ENCODE measurements around the gene ERF. TPM values are rescaled to one million over a fixed set of nuclear protein-coding genes. Genes with fewer than 3 reads are reported as not detected.

Gene ERF
- polyA plus RNA-seq, 5 donors: 31.0 to 58.4 (median 42.0) TPM

DNA sequence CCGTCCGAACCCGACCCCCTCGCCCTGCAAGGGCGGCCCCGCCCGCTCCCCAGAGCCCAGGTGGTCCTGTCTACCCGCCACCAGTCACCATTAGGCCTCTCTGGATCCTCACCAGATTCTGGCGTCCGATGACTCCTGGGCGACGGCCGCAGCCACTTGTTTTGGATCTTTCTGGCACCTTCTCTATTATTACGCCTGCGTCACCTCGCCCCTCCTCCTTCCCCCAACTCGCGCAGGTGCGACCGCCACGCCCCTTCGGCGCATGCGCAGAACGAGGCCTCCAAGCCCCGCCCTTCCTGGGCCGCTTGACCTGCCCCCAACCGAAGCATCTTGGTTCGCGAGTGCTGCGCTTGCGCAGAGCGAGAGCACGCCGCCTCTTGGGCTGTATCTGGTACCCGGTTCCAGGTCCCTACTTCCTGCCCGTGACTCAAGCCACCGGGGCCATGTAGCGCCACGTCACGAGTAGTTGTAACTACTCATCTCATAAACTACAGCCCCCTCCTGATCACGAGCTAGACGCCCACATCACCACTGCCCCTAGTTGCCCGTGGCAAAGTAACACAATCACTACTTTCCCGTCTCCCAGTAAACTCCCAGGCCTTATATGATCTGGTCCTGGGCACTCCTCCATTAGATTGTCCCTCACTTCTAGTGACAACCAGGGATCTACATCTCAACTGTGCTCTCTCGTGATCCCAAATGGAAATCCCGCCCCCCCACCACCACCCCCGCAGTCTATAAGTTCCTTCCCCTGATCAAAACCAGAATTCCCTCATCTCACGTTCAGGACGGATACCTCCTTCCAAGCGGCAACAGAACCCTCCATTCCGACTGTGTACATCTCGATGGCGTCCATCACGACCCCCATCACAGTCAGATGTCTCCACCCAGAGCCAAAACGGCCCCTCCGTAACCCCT is 37.1 kb downstream of the ERF start, which contains the start of gene DEDD2:
TSS of gene DEDD2 (minus strand) at position 158 of the 918 bp plus-strand sequence. CDS start 670 bp downstream, outside the sequence.
- DNase-seq: peak; percentile 92 to 93

- peak in 1 of 2 donors; percentile 9 for DNase-seq
Measured at GRCh38 chr19:42216653-42217519, 38.0 kb downstream of the ERF start.

- DNase-seq: no peak
Measured at GRCh38 chr19:42214810-42215485, 40.0 kb downstream of the ERF start.

- DNase-seq: no peak
Measured at GRCh38 chr19:42212886-42213285, 42.0 kb downstream of the ERF start.

DNA sequence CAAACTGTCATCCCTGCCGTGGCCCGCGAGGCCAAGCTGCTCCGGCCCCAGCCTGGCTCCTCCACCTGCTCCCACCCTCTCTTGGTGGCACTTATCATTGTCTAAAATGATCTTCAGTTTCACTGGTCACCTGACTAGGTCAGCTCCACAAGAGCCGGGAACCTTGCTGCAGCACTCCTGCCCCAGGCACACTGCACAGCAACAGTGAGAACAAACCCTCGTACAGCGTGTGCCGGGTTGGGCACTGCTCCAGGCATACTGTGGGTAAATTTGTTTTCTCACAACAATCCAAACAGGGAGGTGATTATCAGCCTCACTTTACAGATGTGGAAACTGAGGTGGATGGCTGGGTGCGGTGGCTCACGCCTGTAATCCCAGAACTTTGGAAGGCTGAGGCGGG is 46.3 kb downstream of the ERF start:
- DNase-seq: no peak

DNA sequence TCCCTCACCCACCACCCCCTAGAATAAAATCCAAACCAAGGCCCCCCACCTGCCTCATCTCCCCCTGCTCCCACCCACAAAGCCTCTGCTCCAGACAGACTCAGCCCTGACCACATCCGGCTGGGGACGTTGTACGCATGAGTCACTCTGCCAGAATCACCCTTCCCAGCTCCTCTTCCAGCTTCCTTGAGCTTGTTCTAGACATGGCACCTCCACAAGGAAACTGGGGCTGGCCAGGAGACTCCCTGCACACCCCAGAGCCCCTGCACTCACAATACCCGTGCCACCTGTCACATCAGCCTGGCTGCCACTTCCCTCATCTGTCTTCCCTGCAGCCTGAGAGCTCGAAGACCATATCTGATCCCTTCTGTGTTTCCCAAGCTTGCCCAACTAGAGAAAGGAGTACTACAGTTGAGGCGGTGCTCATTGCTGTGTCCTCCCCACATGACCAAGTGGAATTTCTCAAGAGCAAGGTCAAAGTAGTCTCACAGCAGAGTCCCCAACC is 47.1 kb downstream of the ERF start:
- no peak for DNase-seq

DNA sequence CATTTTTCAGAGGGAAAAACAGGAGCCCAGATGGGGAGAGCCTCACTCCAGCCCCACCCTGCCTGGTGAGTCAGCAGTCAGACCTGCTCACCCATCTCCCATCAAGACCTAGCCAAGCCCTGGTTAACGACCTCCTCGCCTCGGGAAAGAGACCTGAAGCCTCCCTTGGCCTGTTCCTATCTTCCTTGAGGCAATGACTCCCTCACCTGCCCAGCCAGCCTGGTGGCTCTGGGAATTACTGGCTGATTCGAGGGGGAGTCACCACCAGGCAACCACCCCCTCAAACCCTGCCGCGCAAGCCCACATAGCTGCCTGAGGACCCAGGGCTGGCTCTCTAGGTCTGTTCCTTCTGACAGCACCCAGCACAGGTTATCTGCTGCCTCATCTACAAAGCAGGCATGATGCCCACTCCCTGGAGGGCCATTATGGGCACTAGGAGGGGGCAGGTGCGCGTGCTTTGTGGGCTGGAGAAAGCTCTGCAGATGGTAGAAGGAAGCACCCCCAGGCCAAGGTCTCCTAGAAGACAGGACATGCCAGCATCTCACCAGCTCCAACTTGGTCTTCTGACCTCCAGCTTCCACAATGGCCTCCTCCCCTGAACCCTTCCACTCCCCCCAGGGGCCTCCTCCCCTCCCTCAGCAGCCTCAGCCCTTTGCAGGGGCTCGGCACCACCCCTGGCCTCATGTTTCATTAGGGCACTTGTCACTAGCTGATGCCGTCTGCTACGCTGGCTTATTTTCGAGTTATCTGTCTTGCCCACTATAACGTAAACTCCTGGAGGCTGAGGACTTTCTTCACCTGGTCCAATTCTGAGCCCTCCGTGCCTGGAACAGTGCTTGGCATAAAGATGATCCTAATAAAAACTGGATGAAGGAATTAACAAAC is 47.8 kb downstream of the ERF start:
- no peak for DNase-seq

GRCh38 chr19:42204664-42205063 is 50.3 kb downstream of the ERF start:
- no peak for DNase-seq

DNA sequence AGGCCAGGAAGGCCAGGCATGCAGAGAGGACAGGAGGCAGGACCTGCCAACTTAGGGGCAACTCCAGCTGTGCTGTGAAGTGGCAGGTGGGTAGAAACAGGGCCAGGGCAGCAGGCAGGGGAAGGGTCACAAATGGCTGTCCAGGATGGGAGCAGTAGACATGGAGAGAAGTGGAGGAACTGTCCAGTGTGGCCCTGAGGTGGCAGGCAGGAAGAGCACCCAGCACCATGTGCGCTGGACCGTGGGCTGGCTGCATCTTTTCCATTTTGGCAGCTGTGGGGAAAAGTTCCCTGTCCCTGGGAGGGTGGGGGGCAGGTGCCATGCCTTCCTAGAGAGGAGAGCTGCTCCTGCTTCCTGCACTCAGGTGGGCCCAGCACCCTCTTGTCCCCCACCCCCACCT is 51.2 kb downstream of the ERF start:
- DNase-seq: no peak

GRCh38 chr19:42202290-42202880 is 52.5 kb downstream of the ERF start:
- no peak for DNase-seq

DNA sequence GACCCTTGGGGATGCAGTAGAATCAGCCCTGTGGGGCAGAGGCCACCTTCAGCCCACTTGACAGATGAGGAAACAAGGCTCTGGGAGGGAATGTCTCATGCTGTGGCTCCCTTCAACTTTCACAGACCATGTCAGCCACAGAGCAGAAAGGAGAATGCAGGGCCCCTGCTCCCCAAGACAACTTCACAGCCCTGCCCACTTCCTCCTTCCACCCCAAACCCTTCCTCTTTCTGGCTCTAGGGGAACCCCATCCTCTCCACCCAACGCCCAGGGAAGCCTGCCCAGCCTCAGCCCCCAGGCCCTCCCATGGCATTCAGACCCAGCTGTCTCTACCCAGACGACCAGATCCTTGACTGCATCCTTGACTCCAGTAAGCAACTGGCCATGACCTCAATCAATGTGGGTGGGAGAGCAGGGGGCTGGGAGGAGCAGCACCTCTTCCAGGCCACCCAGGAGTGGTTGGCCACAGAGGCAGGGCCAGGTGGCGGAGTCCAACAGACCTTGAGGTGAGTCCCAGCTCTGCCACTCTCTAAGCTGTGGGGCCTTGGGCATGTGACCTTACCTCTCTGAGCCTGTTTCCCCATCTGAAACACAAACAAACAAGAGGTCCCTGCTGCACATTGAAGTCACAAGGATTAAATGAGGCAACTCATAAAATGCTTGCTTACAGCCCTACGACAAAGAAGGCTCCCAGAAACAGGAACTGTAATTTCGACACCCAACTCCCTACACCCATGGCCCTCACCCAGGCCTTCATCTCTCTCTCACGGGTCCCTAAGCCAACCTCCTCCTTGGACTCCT is 53.2 kb downstream of the ERF start:
- no peak for DNase-seq

DNA sequence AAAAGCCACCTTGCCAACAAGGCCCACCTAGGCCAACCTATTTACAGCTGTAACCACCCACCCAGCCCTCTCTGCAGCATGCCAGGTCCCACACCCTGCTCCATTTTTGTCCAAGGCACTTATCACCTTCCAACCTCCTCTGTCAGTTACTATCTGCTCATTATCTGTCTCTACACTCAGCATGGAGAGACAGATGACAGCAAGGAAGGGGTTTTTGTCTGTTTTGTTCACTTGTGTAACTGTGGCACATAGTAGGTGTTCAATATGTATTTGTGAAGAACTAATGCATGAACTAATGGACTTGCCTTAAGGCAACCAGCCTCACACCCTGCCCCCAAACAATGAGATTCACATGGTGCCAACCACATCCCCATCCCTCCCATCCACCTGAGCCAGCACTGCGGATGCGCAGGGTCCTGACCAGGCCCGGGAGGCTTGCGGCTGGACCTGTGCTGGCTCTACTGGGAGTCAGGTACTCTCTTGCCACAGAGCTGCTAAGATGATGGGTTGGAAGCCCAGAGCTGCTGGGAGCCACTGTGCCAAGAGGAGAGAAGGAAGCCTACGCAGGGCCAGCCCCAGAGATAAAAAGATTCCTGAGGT is 54.7 kb downstream of the ERF start:
- no peak for DNase-seq

GRCh38 chr19:42199440-42200115 is 55.4 kb downstream of the ERF start:
- DNase-seq: no peak

GRCh38 chr19:42198676-42199439 is 56.1 kb downstream of the ERF start:
- no peak for DNase-seq
